Type B pancreatic cell (in vitro differentiated cells): ENCODE results near the gene CPB1. TPM values are rescaled to one million over a fixed set of nuclear protein-coding genes. Genes with fewer than 3 reads are reported as not detected.

Source experiments
- DNase-seq: peaks from one replicate; pipeline ENCODE4 v3.0.0; 2021; ENCODE audit warnings: mixed read lengths; ENCODE audit not compliant: unreplicated experiment; ENCODE audit errors: extremely low spot score
- H3K27ac Mint-ChIP-seq: 2 replicates; pipeline ENCODE4 v1.8.0; 2021; ENCODE audit warnings: mild to moderate bottlenecking, mixed read lengths
- H3K27me3 Mint-ChIP-seq: 2 replicates; pipeline ENCODE4 v1.8.0; 2021; ENCODE audit warnings: mixed read lengths
- H3K36me3 Mint-ChIP-seq: 2 replicates; pipeline ENCODE4 v1.8.0; 2021; ENCODE audit warnings: mixed read lengths
- H3K4me1 Mint-ChIP-seq: one replicate; pipeline ENCODE4 v1.8.0; 2021; ENCODE audit warnings: mixed read lengths; ENCODE audit not compliant: unreplicated experiment
- H3K4me3 Mint-ChIP-seq: 2 replicates; pipeline ENCODE4 v1.8.0; 2021; ENCODE audit warnings: mild to moderate bottlenecking, mixed read lengths
- H3K9me3 Mint-ChIP-seq: 2 replicates; pipeline ENCODE4 v1.8.0; 2021; ENCODE audit warnings: mixed read lengths
- total RNA-seq: library from RNA; stranded (reverse); gene quantifications from 2 replicates; pipeline ENCODE4 v1.2.1, GENCODE V29; 2021; ENCODE audit warnings: low replicate concordance
- TF ChIP-seq, protein P1 (sequence below): fragments of 200-600 bp; sonication (generic); conservative IDR thresholded peaks from 2 replicates; pipeline ENCODE4 v1.5.0; 2021; ENCODE audit warnings: antibody characterized with exemption, mild to moderate bottlenecking

CPB1 gene
- total RNA-seq, 1 donor from 2014 or later = 0.56 TPM

DNA sequence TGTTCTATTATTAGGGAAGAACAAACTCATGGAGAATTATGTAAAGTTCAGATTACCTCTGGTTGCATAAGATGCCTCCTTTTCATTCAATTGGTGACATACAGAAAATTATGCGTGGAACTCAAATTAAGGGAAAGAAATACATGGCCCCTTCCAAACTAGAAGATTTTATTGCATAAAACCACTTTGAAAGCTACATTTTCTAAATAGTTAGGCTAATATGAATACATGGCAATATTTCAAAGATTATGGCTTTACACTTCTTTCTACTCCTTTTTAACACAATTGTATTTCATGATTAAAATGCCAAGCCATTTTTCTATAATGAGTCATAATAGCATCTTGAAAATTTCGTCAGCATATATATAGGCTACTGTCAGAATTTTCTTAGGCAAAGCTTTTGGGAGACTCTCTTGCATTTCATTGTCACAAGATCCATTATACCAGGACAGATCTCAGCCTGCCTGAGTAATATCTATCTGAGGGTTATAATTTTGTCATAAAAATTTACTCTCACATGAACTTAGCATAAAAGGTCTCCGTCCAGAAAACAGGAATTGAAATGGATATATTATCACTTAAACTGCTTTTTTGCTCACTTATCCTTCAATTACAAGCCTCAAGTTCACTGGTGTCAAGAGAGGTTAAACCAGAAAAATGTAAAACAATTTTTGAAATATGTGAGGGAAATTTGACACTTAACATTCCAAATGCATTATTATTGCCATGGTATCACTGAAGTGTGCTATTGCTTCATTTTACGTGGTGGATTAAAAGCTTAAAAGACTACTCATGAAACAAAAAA lies 74.6 kb downstream of the CPB1 start:
- Mint-ChIP-seq H3K4me1 (no peaks in the 10 kb centered on the region), H3K9me3 (no peaks in the 10 kb centered on the region), H3K27ac (no peak overlapping the region), H3K4me3 (no peak overlapping the region), H3K36me3 (no peaks in the 10 kb centered on the region), H3K27me3 (no peaks in the 10 kb centered on the region)
- TF ChIP-seq, protein P1, sequence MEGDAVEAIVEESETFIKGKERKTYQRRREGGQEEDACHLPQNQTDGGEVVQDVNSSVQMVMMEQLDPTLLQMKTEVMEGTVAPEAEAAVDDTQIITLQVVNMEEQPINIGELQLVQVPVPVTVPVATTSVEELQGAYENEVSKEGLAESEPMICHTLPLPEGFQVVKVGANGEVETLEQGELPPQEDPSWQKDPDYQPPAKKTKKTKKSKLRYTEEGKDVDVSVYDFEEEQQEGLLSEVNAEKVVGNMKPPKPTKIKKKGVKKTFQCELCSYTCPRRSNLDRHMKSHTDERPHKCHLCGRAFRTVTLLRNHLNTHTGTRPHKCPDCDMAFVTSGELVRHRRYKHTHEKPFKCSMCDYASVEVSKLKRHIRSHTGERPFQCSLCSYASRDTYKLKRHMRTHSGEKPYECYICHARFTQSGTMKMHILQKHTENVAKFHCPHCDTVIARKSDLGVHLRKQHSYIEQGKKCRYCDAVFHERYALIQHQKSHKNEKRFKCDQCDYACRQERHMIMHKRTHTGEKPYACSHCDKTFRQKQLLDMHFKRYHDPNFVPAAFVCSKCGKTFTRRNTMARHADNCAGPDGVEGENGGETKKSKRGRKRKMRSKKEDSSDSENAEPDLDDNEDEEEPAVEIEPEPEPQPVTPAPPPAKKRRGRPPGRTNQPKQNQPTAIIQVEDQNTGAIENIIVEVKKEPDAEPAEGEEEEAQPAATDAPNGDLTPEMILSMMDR = no peak
- no peak for DNase-seq

DNA sequence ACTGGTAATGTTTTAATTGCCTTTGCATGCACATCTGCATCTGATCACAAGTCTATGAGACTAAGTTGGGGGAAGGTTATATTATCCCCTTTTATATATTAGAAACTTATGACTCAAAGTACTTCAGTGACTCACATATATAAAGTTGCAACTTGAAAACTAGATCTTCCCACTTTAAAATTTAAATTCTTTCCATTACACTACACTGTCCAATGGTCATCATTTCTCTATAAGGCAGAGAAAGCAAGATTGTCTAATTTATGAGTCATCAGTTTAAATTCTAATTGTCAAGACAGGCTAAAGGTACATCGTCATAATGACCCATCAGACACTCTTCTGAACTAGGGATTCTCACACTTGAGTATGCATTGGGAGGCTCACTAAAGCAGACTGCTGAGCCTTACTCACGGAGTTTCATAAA lies 75.4 kb downstream of the CPB1 start:
- no peak for DNase-seq
- TF ChIP-seq, protein P1 = no peak
- H3K4me1 Mint-ChIP-seq = no peaks in the 10 kb centered on the region
- no peaks in the 10 kb centered on the region for H3K36me3 Mint-ChIP-seq
- H3K27me3 Mint-ChIP-seq = no peaks in the 10 kb centered on the region
- no peak overlapping the region for H3K4me3 Mint-ChIP-seq
- no peaks in the 10 kb centered on the region for H3K9me3 Mint-ChIP-seq
- no peak overlapping the region for H3K27ac Mint-ChIP-seq

DNA sequence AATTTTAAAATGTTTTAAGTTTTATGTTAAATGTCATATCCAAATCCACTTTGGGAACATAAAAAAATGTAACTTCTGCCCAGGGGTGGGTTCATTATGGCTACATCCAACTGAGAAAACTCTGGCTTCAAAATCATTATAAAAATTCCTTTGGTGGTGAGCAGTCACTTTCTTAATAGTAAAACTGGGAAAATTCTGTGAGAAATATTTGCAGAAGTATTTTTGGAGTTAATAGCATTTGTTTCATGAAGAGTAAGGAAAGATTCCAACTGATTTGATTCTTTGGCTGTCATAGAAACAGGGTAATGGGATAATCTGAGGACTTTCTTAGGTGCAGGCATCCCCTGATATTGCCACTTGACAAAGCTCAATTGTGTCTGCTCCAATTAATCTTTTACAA lies 76.3 kb downstream of the CPB1 start:
- Mint-ChIP-seq H3K4me1 (no peaks in the 10 kb centered on the region), H3K27me3 (peaks cover 3% of the 10 kb centered on the region), H3K9me3 (no peaks in the 10 kb centered on the region), H3K4me3 (no peak overlapping the region), H3K36me3 (no peaks in the 10 kb centered on the region), H3K27ac (no peak overlapping the region)
- TF ChIP-seq, protein P1 = no peak
- no peak for DNase-seq

DNA sequence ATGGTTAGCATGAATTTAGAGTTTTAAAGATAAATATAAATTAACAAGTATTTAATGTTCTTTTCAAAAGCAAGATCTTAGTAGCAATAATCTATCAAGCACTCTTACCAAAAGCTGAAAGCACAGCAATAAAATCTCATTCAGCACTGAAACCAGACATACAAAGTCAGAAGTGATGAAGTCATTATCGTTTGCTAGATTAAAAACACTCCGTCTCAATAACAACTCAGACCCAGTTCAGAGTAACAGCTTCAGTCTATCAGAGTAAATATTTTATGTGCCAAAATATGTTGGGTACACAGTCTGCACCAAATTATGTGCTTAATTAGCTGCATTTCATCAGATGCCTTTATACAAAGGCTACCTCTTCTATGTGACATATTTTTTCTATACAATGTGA lies 79.1 kb downstream of the CPB1 start:
- Mint-ChIP-seq H3K36me3 (no peaks in the 10 kb centered on the region), H3K27me3 (peaks cover 3% of the 10 kb centered on the region), H3K9me3 (no peaks in the 10 kb centered on the region), H3K4me1 (no peaks in the 10 kb centered on the region), H3K27ac (no peak overlapping the region), H3K4me3 (no peak overlapping the region)
- DNase-seq = no peak
- TF ChIP-seq, protein P1 = no peak

Other genes with a start within 250 kb of the CPB1 start
- gene AGTR1, start 129.9 kb upstream of the CPB1 start, total RNA-seq = 0.90 and 2.4 TPM in 2 replicates
- not detected in 2 replicates for gene CPA3, start 37.5 kb downstream of the CPB1 start, total RNA-seq
- 33.1 and 46.8 TPM in 2 replicates for gene GYG1, start 163.7 kb downstream of the CPB1 start, total RNA-seq